Kidney epithelial cell (primary cell): ENCODE results near the gene PLEKHM3. TPM values are rescaled to one million over a fixed set of nuclear protein-coding genes. Genes with fewer than 3 reads are reported as not detected.
"Not testable (repeated sequence)": the region's sequence is repeated elsewhere in the genome, so short reads cannot be mapped to it uniquely, and the experiment has no call there.

ENCODE experiments used
- DNase-seq: peaks from one replicate; pipeline ENCODE4 v3.0.0-alpha.2; 2010; ENCODE audit warnings: low read depth
- H3K27me3 ChIP-seq: 2 replicates; pipeline ENCODE4 v1.6.0; 2011; ENCODE audit warnings: low read length; ENCODE audit not compliant: control insufficient read depth, insufficient read depth
- H3K36me3 ChIP-seq: 2 replicates; pipeline ENCODE4 v1.5.1; 2011; ENCODE audit warnings: low read length; ENCODE audit not compliant: control insufficient read depth, insufficient read depth
- H3K4me3 ChIP-seq: 2 replicates; pipeline ENCODE4 v1.5.1; 2011; ENCODE audit warnings: low read depth, mild to moderate bottlenecking, control low read depth, low read length
- total RNA-seq: library from RNA; depleted of rRNA; stranded (reverse); fragments of >200 nt; gene quantifications from 2 replicates; pipeline ENCODE4 v1.2.3, GENCODE V29; 2015
- TF ChIP-seq, protein P1 (sequence below): IDR thresholded peaks from 2 replicates; pipeline ENCODE4 v1.5.1; 2011; ENCODE audit warnings: mild to moderate bottlenecking, moderate library complexity, low read length, control low read depth, inconsistent platforms; ENCODE audit not compliant: insufficient read depth, poor library complexity, severe bottlenecking

Gene PLEKHM3
- total RNA-seq, 1 donor from 2014 or later: 6.3 TPM

- H3K4me3 ChIP-seq: no peak overlapping the region
- no peak for DNase-seq
- H3K27me3 ChIP-seq: no peaks in the 10 kb centered on the region
- TF ChIP-seq, protein P1, sequence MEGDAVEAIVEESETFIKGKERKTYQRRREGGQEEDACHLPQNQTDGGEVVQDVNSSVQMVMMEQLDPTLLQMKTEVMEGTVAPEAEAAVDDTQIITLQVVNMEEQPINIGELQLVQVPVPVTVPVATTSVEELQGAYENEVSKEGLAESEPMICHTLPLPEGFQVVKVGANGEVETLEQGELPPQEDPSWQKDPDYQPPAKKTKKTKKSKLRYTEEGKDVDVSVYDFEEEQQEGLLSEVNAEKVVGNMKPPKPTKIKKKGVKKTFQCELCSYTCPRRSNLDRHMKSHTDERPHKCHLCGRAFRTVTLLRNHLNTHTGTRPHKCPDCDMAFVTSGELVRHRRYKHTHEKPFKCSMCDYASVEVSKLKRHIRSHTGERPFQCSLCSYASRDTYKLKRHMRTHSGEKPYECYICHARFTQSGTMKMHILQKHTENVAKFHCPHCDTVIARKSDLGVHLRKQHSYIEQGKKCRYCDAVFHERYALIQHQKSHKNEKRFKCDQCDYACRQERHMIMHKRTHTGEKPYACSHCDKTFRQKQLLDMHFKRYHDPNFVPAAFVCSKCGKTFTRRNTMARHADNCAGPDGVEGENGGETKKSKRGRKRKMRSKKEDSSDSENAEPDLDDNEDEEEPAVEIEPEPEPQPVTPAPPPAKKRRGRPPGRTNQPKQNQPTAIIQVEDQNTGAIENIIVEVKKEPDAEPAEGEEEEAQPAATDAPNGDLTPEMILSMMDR: no peak
- no peaks in the 10 kb centered on the region for H3K36me3 ChIP-seq
These were observed 211.4 kb downstream of the PLEKHM3 start for GRCh38 chr2:207813942-207814341.

DNA sequence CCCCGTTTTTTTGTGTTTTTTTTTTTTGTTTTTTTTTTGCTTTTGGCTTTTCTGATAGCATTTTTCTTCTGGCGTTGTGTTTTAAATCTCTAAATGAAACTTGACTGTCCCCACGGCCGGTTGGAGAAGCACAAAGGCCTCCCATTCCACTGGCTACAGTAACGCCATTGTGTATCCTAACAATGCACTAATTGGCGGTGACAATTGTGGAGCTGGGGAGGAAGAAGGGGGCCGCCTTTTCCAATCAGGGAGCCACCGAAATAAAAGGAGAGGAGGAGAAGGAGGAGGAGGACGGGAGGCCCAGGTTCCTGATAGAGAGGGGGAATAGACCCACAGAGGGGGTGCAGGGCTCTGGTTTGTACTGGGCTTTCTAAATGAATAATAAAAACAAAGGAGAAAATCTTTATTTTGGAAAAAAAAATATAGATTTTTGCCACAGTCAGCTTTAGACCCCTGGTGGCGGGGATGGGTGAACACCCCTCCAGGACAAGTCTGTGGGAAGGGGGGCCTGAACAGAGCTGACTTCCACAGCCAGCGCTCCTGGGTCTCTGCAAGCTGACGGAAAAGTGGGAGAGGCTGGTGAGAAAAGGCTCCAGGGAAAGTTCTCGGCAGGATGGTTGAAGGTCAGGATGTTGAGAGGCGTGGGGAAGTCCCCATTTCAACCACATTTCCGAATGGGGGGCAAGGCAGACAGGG lies 212.0 kb downstream of the PLEKHM3 start:
- no peaks in the 10 kb centered on the region for H3K36me3 ChIP-seq
- H3K27me3 ChIP-seq: no peaks in the 10 kb centered on the region
- DNase-seq: no peak
- no peak overlapping the region for H3K4me3 ChIP-seq
- TF ChIP-seq, protein P1: peak; percentile 5

DNA sequence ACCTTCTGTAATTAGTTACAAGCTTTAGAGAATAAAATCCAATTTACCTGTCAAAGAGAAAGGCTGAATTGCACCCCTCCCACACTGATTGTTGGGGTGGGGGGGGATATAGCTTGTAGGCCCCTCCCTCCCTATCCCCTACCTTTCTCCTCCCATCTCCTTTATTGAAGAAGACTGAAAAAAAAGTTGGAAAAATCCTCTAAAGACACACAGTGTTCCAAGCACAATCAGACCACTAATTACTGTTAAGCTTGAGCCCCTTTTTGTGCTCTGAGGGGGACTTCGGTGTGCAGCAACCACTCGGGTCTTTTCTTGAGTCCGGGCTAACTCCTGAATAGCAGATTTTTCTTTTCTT lies 212.6 kb downstream of the PLEKHM3 start:
- no peak for DNase-seq
- TF ChIP-seq, protein P1: no peak
- Histone ChIP-seq H3K36me3 (no peaks in the 10 kb centered on the region), H3K4me3 (no peak overlapping the region), H3K27me3 (no peaks in the 10 kb centered on the region)

- no peak for DNase-seq
- H3K4me3 ChIP-seq: no peak overlapping the region
- no peaks in the 10 kb centered on the region for H3K36me3 ChIP-seq
- no peaks in the 10 kb centered on the region for H3K27me3 ChIP-seq
- TF ChIP-seq, protein P1: no peak
These were observed 213.1 kb downstream of the PLEKHM3 start for GRCh38 chr2:207812058-207812725.

GRCh38 chr2:207811658-207812057 lies 213.7 kb downstream of the PLEKHM3 start:
- DNase-seq, H3K27me3 ChIP-seq, H3K36me3 ChIP-seq, H3K4me3 ChIP-seq: not testable (repeated sequence)

- TF ChIP-seq, protein P1: no peak
- no peak overlapping the region for H3K4me3 ChIP-seq
These were observed 215.0 kb downstream of the PLEKHM3 start for GRCh38 chr2:207810200-207810788.

More at GRCh38 chr2:207810200-207810788, 215.0 kb downstream of the PLEKHM3 start:
- DNase-seq: no peak
- Histone ChIP-seq H3K27me3 (no peaks in the 10 kb centered on the region), H3K36me3 (no peaks in the 10 kb centered on the region)
